Endothelial cell of umbilical vein (primary cell): ENCODE data around the gene BDH1. TPM values are rescaled to one million over a fixed set of nuclear protein-coding genes. Genes with fewer than 3 reads are reported as not detected.

ENCODE experiments used
- BruUV-seq: library from RNA; stranded (reverse); fragments of 400-500 nt; replicated peaks from 2 replicates; lab custom pipeline; 2021; lab: Mats Ljungman, UMichigan
- CTCF ChIA-PET: fragments of 300-600, 350-600 bp; sonication (Branson Sonifier 250); formaldehyde crosslinking; loops from one replicate; lab custom pipeline; 2021; ENCODE audit warnings: antibody characterized with exemption, inconsistent platforms; lab: Charles Lee
- POLR2A ChIA-PET: fragments of 300-600, 350-600 bp; sonication (Branson Sonifier 250); formaldehyde crosslinking; loops from one replicate; lab custom pipeline; 2021; ENCODE audit warnings: antibody characterized with exemption, inconsistent platforms; lab: Charles Lee
- DNase-seq: peaks from one replicate; pipeline ENCODE4 v3.0.0-alpha.2; 2011; ENCODE audit warnings: low read depth, low spot score
- FAIRE-seq: peaks from 2 replicates; lab custom pipeline; 2011; peaks lifted over from hg19 to GRCh38; lab: Jason Lieb, UNC
- H2AFZ ChIP-seq: 2 replicates; pipeline ENCODE4 v1.6.0; 2012; ENCODE audit warnings: low read depth, low read length, control low read depth, inconsistent platforms
- H3K27ac ChIP-seq: 2 replicates; pipeline ENCODE4 v1.5.1; 2011; ENCODE audit warnings: low read depth, mild to moderate bottlenecking, control low read depth, low read length, moderate library complexity; ENCODE audit not compliant: insufficient read depth
- H3K27me3 ChIP-seq, 2 experiments: 2 replicates each; pipeline versions ENCODE4 v1.6.0 to v1.6.1; 2011; ENCODE audit warnings: low read length in 2 of 2, mixed read lengths in 1 of 2; ENCODE audit not compliant: control insufficient read depth in 2 of 2, insufficient read depth in 2 of 2
- H3K36me3 ChIP-seq, 2 experiments: 2 replicates in 1 of 2; 3 replicates in 1 of 2; pipeline ENCODE4 v1.5.1; 2011; ENCODE audit warnings: low read length in 2 of 2, mild to moderate bottlenecking in 1 of 2, moderate library complexity in 1 of 2; ENCODE audit not compliant: control insufficient read depth in 2 of 2, insufficient read depth in 2 of 2; ENCODE audit errors: extremely low read depth in 1 of 2
- H3K4me1 ChIP-seq: 3 replicates; pipeline ENCODE4 v1.5.1; 2011; ENCODE audit warnings: mild to moderate bottlenecking, low read length; ENCODE audit not compliant: control insufficient read depth, insufficient read depth; ENCODE audit errors: extremely low read depth
- H3K4me2 ChIP-seq: 2 replicates; pipeline ENCODE4 v1.6.1; 2011; ENCODE audit warnings: low read length, control low read depth, mixed read lengths; ENCODE audit not compliant: insufficient read depth
- H3K4me3 ChIP-seq, 3 experiments: fragments of 200-600 bp in 1 of 3; sonication (generic), shearing (Covaris generic) in 1 of 3; replicated peaks in 1 of 3; 2 replicates each; pipeline ENCODE4 v1.5.1; 2011 to 2016; ENCODE audit warnings: control low read depth in 3 of 3, low read length in 3 of 3, mild to moderate bottlenecking in 2 of 3, inconsistent platforms in 1 of 3, low read depth in 1 of 3, moderate library complexity in 1 of 3; ENCODE audit not compliant: insufficient read depth in 1 of 3
- H3K79me2 ChIP-seq: 2 replicates; pipeline ENCODE4 v1.6.0; 2012; ENCODE audit warnings: low read length, inconsistent platforms; ENCODE audit not compliant: control insufficient read depth, insufficient read depth
- H3K9ac ChIP-seq: replicated peaks from 2 replicates; pipeline ENCODE3; 2011; ENCODE audit warnings: low read length, control low read depth; ENCODE audit not compliant: insufficient read depth; ENCODE audit errors: extremely low read depth
- H3K9me1 ChIP-seq: replicated peaks from 3 replicates; pipeline ENCODE4 v1.6.0; 2011; ENCODE audit warnings: mild to moderate bottlenecking, low read length; ENCODE audit not compliant: control insufficient read depth, insufficient read depth; ENCODE audit errors: extremely low read depth
- H3K9me3 ChIP-seq: replicated peaks from 2 replicates; pipeline ENCODE4 v1.5.1; 2012; ENCODE audit warnings: low read length, inconsistent platforms; ENCODE audit not compliant: control insufficient read depth, insufficient read depth
- H4K20me1 ChIP-seq: replicated peaks from 2 replicates; pipeline ENCODE3; 2011; ENCODE audit warnings: mild to moderate bottlenecking, low read length; ENCODE audit not compliant: control insufficient read depth, insufficient read depth; ENCODE audit errors: extremely low read depth
- EZH2 ChIP-seq: IDR thresholded peaks from 2 replicates; pipeline ENCODE4 v1.6.1; 2012; ENCODE audit warnings: borderline replicate concordance, low read depth, mild to moderate bottlenecking, moderate library complexity, low read length, inconsistent platforms; ENCODE audit not compliant: severe bottlenecking
- FOS ChIP-seq: IDR thresholded peaks from 2 replicates; pipeline ENCODE4 v1.6.1; 2011; ENCODE audit warnings: mild to moderate bottlenecking, low read length, moderate library complexity, borderline replicate concordance; ENCODE audit not compliant: insufficient read depth
- GATA2 ChIP-seq: IDR thresholded peaks from 2 replicates; pipeline ENCODE4 v1.7.0; 2011; ENCODE audit warnings: low read depth, mild to moderate bottlenecking, moderate library complexity, mixed read lengths, low read length; ENCODE audit not compliant: insufficient read length, insufficient read depth
- JUN ChIP-seq: IDR thresholded peaks from 2 replicates; pipeline ENCODE4 v1.6.1; 2011; ENCODE audit warnings: borderline replicate concordance, low read depth; ENCODE audit not compliant: insufficient read length, insufficient read depth
- MYC ChIP-seq: IDR thresholded peaks from one replicate; pipeline ENCODE4 v1.6.1; 2011; ENCODE audit warnings: mild to moderate bottlenecking, low read depth, low read length
- POLR2A ChIP-seq: IDR thresholded peaks from 2 replicates; pipeline ENCODE4 v1.6.1; 2012; ENCODE audit warnings: low read depth, mild to moderate bottlenecking, control low read depth, low read length
- POLR2AphosphoS5 ChIP-seq: IDR thresholded peaks from 2 replicates; pipeline ENCODE4 v1.6.1; 2012; ENCODE audit warnings: low read depth, mild to moderate bottlenecking, control low read depth, low read length, moderate library complexity; ENCODE audit not compliant: insufficient read depth
- dilution Hi-C: fragments of 300-500 bp; cut with MboI; formaldehyde crosslinking; loops from one replicate; pipeline ENCODE4 v1.15.0; 2019; ENCODE audit warnings: low sequenced_read_pairs; ENCODE audit not compliant: extremely low pct_ligation_motif_present
- intact Hi-C: fragments of 100-400 bp; cut with micrococcal nuclease; formaldehyde crosslinking; loops from one replicate; pipeline ENCODE4 v1.10.0; 2022
- polyA plus RNA-seq, 4 experiments: library from polyadenylated mRNA; depleted of rRNA in 3 of 4; stranded (reverse) in 3 of 4; unstranded in 1 of 4; fragments of >200 nt; gene quantifications; 2 replicates each; pipeline versions ENCODE4 v1.2.1 to v1.2.3, GENCODE V29; 2011 to 2012; ENCODE audit warnings: missing spikeins in 1 of 4
- total RNA-seq: library from RNA; stranded (reverse); gene quantifications from 2 replicates; pipeline ENCODE4 v1.2.3, GENCODE V29; 2021
- TF ChIP-seq, protein P1 (sequence below): IDR thresholded peaks from 2 replicates; pipeline ENCODE4 v1.6.1; 2011; ENCODE audit not compliant: insufficient read depth, insufficient read length
- TF ChIP-seq, protein P2 (sequence below), 2 donors: IDR thresholded peaks; 1 replicate in 1 of 2; 2 replicates in 1 of 2; pipeline ENCODE4 v1.5.1; 2011; ENCODE audit warnings: low read length in 2 of 2, mild to moderate bottlenecking in 2 of 2, moderate library complexity in 2 of 2, control low read depth in 1 of 2, inconsistent platforms in 1 of 2, low read depth in 1 of 2; ENCODE audit not compliant: insufficient read depth in 1 of 2; ENCODE audit errors: extremely low read depth in 1 of 2

BDH1 gene
- total and polyA plus RNA-seq, 2 donors (not counting 3 experiments of a cell fraction or from before 2014, with no cell fraction given), result 6.9 to 12.2 TPM

DNA sequence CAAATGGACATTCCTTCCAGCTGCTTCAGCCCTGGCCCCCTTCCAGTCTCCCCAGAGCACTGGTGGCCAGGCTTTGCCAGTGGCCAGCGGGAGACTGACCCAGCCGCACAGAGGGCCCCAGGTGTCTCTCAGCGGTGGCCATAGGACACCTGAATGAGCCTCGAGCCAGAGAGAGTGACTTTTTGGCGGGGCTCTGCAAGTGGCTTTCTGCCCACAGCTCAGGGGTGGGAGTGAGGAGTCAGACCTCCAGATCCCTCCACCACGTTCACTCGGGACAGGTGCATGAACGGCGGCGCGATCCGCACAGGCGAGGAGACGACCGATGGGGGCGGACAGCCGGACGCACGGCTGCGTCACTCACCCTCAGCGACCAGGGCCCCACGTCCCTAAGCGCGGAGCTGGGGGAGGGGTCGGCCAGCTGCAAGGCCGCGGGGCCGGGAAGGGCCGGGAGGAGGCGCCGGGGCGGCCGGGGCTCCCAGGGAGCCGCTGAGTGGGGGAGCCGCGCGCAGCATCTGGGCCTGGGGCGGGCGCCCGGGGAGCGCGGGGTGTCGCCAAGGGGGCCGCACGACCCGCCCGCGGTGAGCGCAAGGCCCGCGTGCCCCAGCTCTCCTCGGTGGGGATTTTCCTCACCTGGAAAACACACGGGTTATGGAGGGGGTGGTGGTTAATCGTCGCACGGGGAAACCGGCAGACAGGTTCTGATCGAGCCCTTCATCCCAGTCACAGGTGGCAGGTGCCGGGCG is 57.1 kb downstream of the BDH1 start:
- FAIRE-seq (no peak), DNase-seq (no peak)
- Histone ChIP-seq H3K27me3 (no peaks in the 10 kb centered on the region), H3K9me3 (no peaks in the 10 kb centered on the region), H3K79me2 (no peaks in the 10 kb centered on the region), H3K27ac (no peak overlapping the region), H3K4me3 (no peak overlapping the region), H3K9me1 (no peaks in the 10 kb centered on the region), H4K20me1 (no peaks in the 10 kb centered on the region), H2AFZ (no peak overlapping the region), H3K36me3 (no peaks in the 10 kb centered on the region), H3K4me1 (no peaks in the 10 kb centered on the region), H3K4me2 (no peak overlapping the region), H3K9ac (no peak overlapping the region)
- TF ChIP-seq MYC, result no peak
- TF ChIP-seq EZH2, result no peak
- no peak for TF ChIP-seq FOS
- TF ChIP-seq JUN, result no peak
- TF ChIP-seq, protein P1, sequence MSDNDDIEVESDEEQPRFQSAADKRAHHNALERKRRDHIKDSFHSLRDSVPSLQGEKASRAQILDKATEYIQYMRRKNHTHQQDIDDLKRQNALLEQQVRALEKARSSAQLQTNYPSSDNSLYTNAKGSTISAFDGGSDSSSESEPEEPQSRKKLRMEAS, result no peak
- TF ChIP-seq POLR2A, result no peak
- no peak for TF ChIP-seq GATA2
- no peak for TF ChIP-seq POLR2AphosphoS5
- TF ChIP-seq, protein P2, sequence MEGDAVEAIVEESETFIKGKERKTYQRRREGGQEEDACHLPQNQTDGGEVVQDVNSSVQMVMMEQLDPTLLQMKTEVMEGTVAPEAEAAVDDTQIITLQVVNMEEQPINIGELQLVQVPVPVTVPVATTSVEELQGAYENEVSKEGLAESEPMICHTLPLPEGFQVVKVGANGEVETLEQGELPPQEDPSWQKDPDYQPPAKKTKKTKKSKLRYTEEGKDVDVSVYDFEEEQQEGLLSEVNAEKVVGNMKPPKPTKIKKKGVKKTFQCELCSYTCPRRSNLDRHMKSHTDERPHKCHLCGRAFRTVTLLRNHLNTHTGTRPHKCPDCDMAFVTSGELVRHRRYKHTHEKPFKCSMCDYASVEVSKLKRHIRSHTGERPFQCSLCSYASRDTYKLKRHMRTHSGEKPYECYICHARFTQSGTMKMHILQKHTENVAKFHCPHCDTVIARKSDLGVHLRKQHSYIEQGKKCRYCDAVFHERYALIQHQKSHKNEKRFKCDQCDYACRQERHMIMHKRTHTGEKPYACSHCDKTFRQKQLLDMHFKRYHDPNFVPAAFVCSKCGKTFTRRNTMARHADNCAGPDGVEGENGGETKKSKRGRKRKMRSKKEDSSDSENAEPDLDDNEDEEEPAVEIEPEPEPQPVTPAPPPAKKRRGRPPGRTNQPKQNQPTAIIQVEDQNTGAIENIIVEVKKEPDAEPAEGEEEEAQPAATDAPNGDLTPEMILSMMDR (IDR thresholded peaks at IDR 0.05; ENCODE audit: extremely low read depth in 1 of 2, insufficient read depth in 1 of 2, low read depth in 1 of 2, low read length in 2 of 2), result no peak
- ChIA-PET POLR2A (no interaction called here), CTCF (interaction anchor here (1.1 kb wide), 1 partner anchor 9 kb away, joined by 3 read pairs; no protein-coding TSS in a partner anchor)
- dilution Hi-C loops, result no loop called here
- intact Hi-C loops, result no loop called here
- BruUV-seq, result no TSS peak
